C1 segment of cervical spinal cord (tissue), 14 donors: ENCODE results near the gene HOXD10.
A peak's percentile ranks its signal among the peaks of the same experiment; 100 is the strongest.

Experiments
- DNase-seq, 14 donors: peaks; one replicate each; lab custom pipeline; 2025; lab: John Stamatoyannopoulos, UW

Gene HOXD10

GRCh38 chr2:176162911-176163671 is 46.5 kb downstream of the HOXD10 start:
- peak in 1 of 14 donors; percentile 12 for DNase-seq

GRCh38 chr2:176163672-176164056 is 47.1 kb downstream of the HOXD10 start:
- DNase-seq = no peak

GRCh38 chr2:176164201-176164600 is 47.6 kb downstream of the HOXD10 start:
- no peak for DNase-seq

GRCh38 chr2:176164611-176165369 is 48.2 kb downstream of the HOXD10 start:
- DNase-seq = no peak

- peak in 4 of 14 donors; percentile 17 to 55 (median 28) for DNase-seq
These were observed 48.9 kb downstream of the HOXD10 start for GRCh38 chr2:176165370-176166050.

- DNase-seq = no peak
These were observed 49.7 kb downstream of the HOXD10 start for GRCh38 chr2:176166272-176166671.

GRCh38 chr2:176167398-176167797 is 50.8 kb downstream of the HOXD10 start:
- DNase-seq = no peak

- DNase-seq = no peak
These were observed 52.6 kb downstream of the HOXD10 start for GRCh38 chr2:176169181-176169580.
